ENCODE measurements around the gene GAGE10. TPM values are rescaled to one million over a fixed set of nuclear protein-coding genes. Genes with fewer than 3 reads are reported as not detected.

The GAGE10 gene
- total and polyA plus RNA-seq, 9 of the 15 experiments (the other 6 are each of a cell fraction or from before 2014, with no cell fraction given), result 0.80 to 3.1 (median 0.96) TPM; not detected in 4

GRCh38 chrX:49270249-49270921, 33.1 kb upstream of the GAGE10 start:
- ChIA-PET POLR2A (no interaction called here), CTCF (ENCODE audit: low intra/inter-chr PET ratio) (no interaction called here)
- H3K36me3 ChIP-seq (ENCODE audit: control insufficient read depth, insufficient read depth, low read length), result 0 out of 3 replicates have a peak, but pooled peaks cover 3% of the 10 kb centered on the region
- in situ Hi-C loops (cut with MboI) (no loop called here), intact Hi-C loops (cut with micrococcal nuclease) (no loop called here)
- ATAC-seq, result no peak
- peak overlapping the region; percentile 54 for H3K4me3 ChIP-seq
- H3K27me3 ChIP-seq (ENCODE audit: control insufficient read depth in 2 of 2, insufficient read depth in 2 of 2, low read length in 2 of 2), result no peaks in the 10 kb centered on the region
- peaks cover 32% of the 10 kb centered on the region for H3K79me2 ChIP-seq (ENCODE audit: control insufficient read depth, insufficient read depth, low read length)
- peaks cover 25 to 28% of the 10 kb centered on the region in 2 experiments; a peak in 4 of 5 replicates for H3K4me1 ChIP-seq (replicated peaks in 1 of 2; ENCODE audit: control insufficient read depth in 2 of 2, insufficient read depth in 2 of 2, low read length in 2 of 2)
- peak overlapping the region; percentile 95 for H3K27ac ChIP-seq (ENCODE audit: extremely low read depth, low read depth, low read length)
- H3K9ac ChIP-seq (ENCODE audit: insufficient read depth in 1 of 2, low read depth in 2 of 2, low read length in 2 of 2), result peak overlapping the region; percentile 79 to 89
- no peaks in the 10 kb centered on the region for H3K9me3 ChIP-seq (replicated peaks; ENCODE audit: control insufficient read depth, insufficient read depth, low read depth, low read length)
- WGBS (ENCODE audit: insufficient coverage, low coverage, missing lambda C conversion rate), result 13% methylated on average over 7 of the region's 66 CpGs
- no peak for FAIRE-seq
- H3K4me2 ChIP-seq (ENCODE audit: insufficient read depth, low read length), result peak overlapping the region; percentile 90
- H4K20me1 ChIP-seq (replicated peaks; ENCODE audit: control insufficient read depth, insufficient read depth, low read length), result no peaks in the 10 kb centered on the region
- H3K9me1 ChIP-seq (ENCODE audit: control insufficient read depth, insufficient read depth, low read length), result no peaks in the 10 kb centered on the region
- DNase-seq (ENCODE audit: extremely low read depth in 1 of 4, low spot score in 3 of 4), result peak in 1 of 4 experiments; percentile 29
- BruUV-seq (replicated peaks), result no TSS peak
- H2AFZ ChIP-seq (ENCODE audit: low read depth, low read length), result no peak overlapping the region
- TF ChIP-seq ZMIZ1 (IDR thresholded peaks at IDR 0.05; ENCODE audit: low read depth in 2 of 2, low read length in 2 of 2) (no peak), BRCA1 (IDR thresholded peaks at IDR 0.05) (no peak), BRCA1 (CRISPR knock-in tag; IDR thresholded peaks at IDR 0.05) (no peak), ZNF445 (CRISPR knock-in tag; IDR thresholded peaks at IDR 0.05; ENCODE audit: low read depth) (no peak), STAT6 (CRISPR knock-in tag; IDR thresholded peaks at IDR 0.05) (no peak), POLR2A (conservative IDR thresholded peaks at IDR 0.05) (no peak), ARID1B (IDR thresholded peaks at IDR 0.05) (no peak), ZNF184 (CRISPR knock-in tag; IDR thresholded peaks at IDR 0.05) (no peak), FOXP4 (CRISPR knock-in tag; IDR thresholded peaks at IDR 0.05; ENCODE audit: borderline replicate concordance) (no peak), PKNOX1 (IDR thresholded peaks at IDR 0.05) (no peak), KDM5B (IDR thresholded peaks at IDR 0.05; ENCODE audit: insufficient replicate concordance, low read depth, low read length) (peak; percentile 4), BCOR (IDR thresholded peaks at IDR 0.05) (no peak)
